ENCODE measurements around the gene ECI1. TPM values are rescaled to one million over a fixed set of nuclear protein-coding genes. Genes with fewer than 3 reads are reported as not detected.
"Not testable (repeated sequence)": the region's sequence is repeated elsewhere in the genome, so short reads cannot be mapped to it uniquely, and the experiment has no call there.

ECI1 gene
- polyA plus RNA-seq, 1 experiment = 24.9 TPM

GRCh38 chr16:2260250-2260649, 8.9 kb upstream of the ECI1 start:
- Histone ChIP-seq H3K27me3 (ENCODE audit: control insufficient read depth, insufficient read depth, low read length) (no peaks in the 10 kb centered on the region), H3K9me3 (ENCODE audit: control insufficient read depth, insufficient read depth, low read length) (no peaks in the 10 kb centered on the region), H3K4me3 (ENCODE audit: low read depth, low read length) (no peak overlapping the region), H3K27ac (ENCODE audit: low read depth, low read length) (no peak overlapping the region)
- ChIA-PET POLR2A (interaction anchor here (1.4 kb wide), 1 partner anchor 9 kb away, joined by 5 read pairs; the partner anchor contains the start of gene ECI1), CTCF (interaction anchor here (0.7 kb wide), 1 partner anchor 504 kb away, joined by 4 read pairs; no protein-coding TSS in a partner anchor)
- no peak for TF ChIP-seq CTCF (IDR thresholded peaks at IDR 0.05; ENCODE audit: low read depth, low read length)
- no peak for DNase-seq (ENCODE audit: low read depth, low spot score)

GRCh38 chr16:2258530-2258929, 7.1 kb upstream of the ECI1 start:
- H3K9me3 ChIP-seq (ENCODE audit: control insufficient read depth, insufficient read depth, low read length); POLR2A ChIA-PET; H3K4me3 ChIP-seq (ENCODE audit: low read depth, low read length); CTCF ChIA-PET; H3K27ac ChIP-seq (ENCODE audit: low read depth, low read length); DNase-seq (ENCODE audit: low read depth, low spot score); H3K27me3 ChIP-seq (ENCODE audit: control insufficient read depth, insufficient read depth, low read length): not testable (repeated sequence)

- no peak for TF ChIP-seq CTCF (IDR thresholded peaks at IDR 0.05; ENCODE audit: low read depth, low read length)
- no peak overlapping the region for H3K27ac ChIP-seq (ENCODE audit: low read depth, low read length)
- CTCF ChIA-PET = no interaction called here
- no peak for DNase-seq (ENCODE audit: low read depth, low spot score)
- no peaks in the 10 kb centered on the region for H3K27me3 ChIP-seq (ENCODE audit: control insufficient read depth, insufficient read depth, low read length)
- POLR2A ChIA-PET = no interaction called here
- H3K4me3 ChIP-seq (ENCODE audit: low read depth, low read length) = no peak overlapping the region
- H3K9me3 ChIP-seq (ENCODE audit: control insufficient read depth, insufficient read depth, low read length) = no peaks in the 10 kb centered on the region
Observed at GRCh38 chr16:2257726-2258125, 6.3 kb upstream of the ECI1 start.

GRCh38 chr16:2256531-2257140, 5.2 kb upstream of the ECI1 start:
- H3K27me3 ChIP-seq (ENCODE audit: control insufficient read depth, insufficient read depth, low read length) = no peaks in the 10 kb centered on the region
- ChIA-PET CTCF (no interaction called here), POLR2A (interaction anchor here (1.0 to 1.1 kb wide), 2 partner anchors 12 to 101 kb away, joined by 3 read pairs; partner anchors contain the start of gene TRAF7)
- no peak overlapping the region for H3K4me3 ChIP-seq (ENCODE audit: low read depth, low read length)
- H3K27ac ChIP-seq (ENCODE audit: low read depth, low read length) = no peak overlapping the region
- no peak for DNase-seq (ENCODE audit: low read depth, low spot score)
- no peaks in the 10 kb centered on the region; the same call in 1 of the 2 replicates for H3K9me3 ChIP-seq (ENCODE audit: control insufficient read depth, insufficient read depth, low read length)
- TF ChIP-seq CTCF (IDR thresholded peaks at IDR 0.05; ENCODE audit: low read depth, low read length) = no peak

DNA sequence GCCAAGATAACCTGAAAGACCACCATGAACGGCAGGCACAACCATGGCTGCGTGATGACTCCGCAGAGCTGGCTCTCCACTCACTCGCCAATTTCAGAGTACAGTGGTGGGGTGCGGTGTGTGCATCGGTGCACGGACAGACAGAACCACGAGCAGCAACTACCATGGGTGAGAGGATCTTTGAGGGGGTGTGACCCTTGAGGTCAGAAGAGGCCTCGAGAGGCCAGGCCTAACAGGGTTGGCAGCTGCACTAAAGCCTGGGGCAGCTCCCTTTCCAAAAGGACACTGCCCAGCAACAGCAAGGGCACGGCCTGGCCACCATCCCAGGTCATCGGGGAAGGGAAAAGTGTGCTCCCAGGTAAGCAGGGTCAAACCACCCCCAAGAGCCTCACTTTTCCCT, 1.9 kb upstream of the ECI1 start:
- Histone ChIP-seq H3K9me3 (ENCODE audit: control insufficient read depth, insufficient read depth, low read length) (no peaks in the 10 kb centered on the region; the same call in 1 of the 2 replicates), H3K27me3 (ENCODE audit: control insufficient read depth, insufficient read depth, low read length) (no peaks in the 10 kb centered on the region), H3K27ac (ENCODE audit: low read depth, low read length) (no peak overlapping the region), H3K4me3 (ENCODE audit: low read depth, low read length) (no peak overlapping the region)
- no peak for TF ChIP-seq CTCF (IDR thresholded peaks at IDR 0.05; ENCODE audit: low read depth, low read length)
- ChIA-PET CTCF (interaction anchor here (1.6 kb wide), 1 partner anchor 8 kb away, joined by 4 read pairs; no protein-coding TSS in a partner anchor), POLR2A (interaction anchor here (0.7 to 1.0 kb wide), 2 partner anchors 10 to 16 kb away, joined by 3 read pairs; no protein-coding TSS in a partner anchor)
- no peak for DNase-seq (ENCODE audit: low read depth, low spot score)

Measured in AG04450 (cell line).